ENCODE measurements around the gene TSFM.

Gene TSFM

GRCh38 chr12:57845478-57846284 lies 63.1 kb downstream of the TSFM start:
- no peaks in the 10 kb centered on the region for H3K27me3 ChIP-seq (ENCODE audit: insufficient read depth, low read length)
- peaks cover 4% of the 10 kb centered on the region for H3K36me3 ChIP-seq (ENCODE audit: insufficient read depth, low read length)
- peak overlapping the region; percentile 93 for H3K4me3 ChIP-seq (ENCODE audit: low read length)
- H2AFZ ChIP-seq (ENCODE audit: low read depth, low read length), result peak overlapping the region; percentile 19
- H3K9me3 ChIP-seq (ENCODE audit: low read length), result no peaks in the 10 kb centered on the region
- H3K4me1 ChIP-seq (ENCODE audit: insufficient read depth, low read length), result peaks cover 41% of the 10 kb centered on the region

- no peaks in the 10 kb centered on the region for H3K27me3 ChIP-seq (ENCODE audit: insufficient read depth, low read length)
- H3K9me3 ChIP-seq (ENCODE audit: low read length), result no peaks in the 10 kb centered on the region
- peaks cover 40% of the 10 kb centered on the region for H3K4me1 ChIP-seq (ENCODE audit: insufficient read depth, low read length)
- peaks cover 4% of the 10 kb centered on the region for H3K36me3 ChIP-seq (ENCODE audit: insufficient read depth, low read length)
- peak overlapping the region; percentile 93 for H3K4me3 ChIP-seq (ENCODE audit: low read length)
- H2AFZ ChIP-seq (ENCODE audit: low read depth, low read length), result peak overlapping the region; percentile 19
These were observed 63.6 kb downstream of the TSFM start for GRCh38 chr12:57846285-57846576.

GRCh38 chr12:57846577-57847319 lies 64.2 kb downstream of the TSFM start, which contains the start of gene CTDSP2:
Gene CTDSP2 (minus strand): TSS chr12:57846729. CDS start chr12:57846435, 294 bp downstream.
- H2AFZ ChIP-seq (ENCODE audit: low read depth, low read length), result peak within 1 kb of the TSS; percentile 19
- H3K27me3 ChIP-seq (ENCODE audit: insufficient read depth, low read length), result no peaks in the 10 kb centered on the region
- H3K4me1 ChIP-seq (ENCODE audit: insufficient read depth, low read length), result peaks cover 40% of the 10 kb centered on the region
- no peaks in the 10 kb centered on the region for H3K9me3 ChIP-seq (ENCODE audit: low read length)
- H3K36me3 ChIP-seq (ENCODE audit: insufficient read depth, low read length), result peaks cover 4% of the 10 kb centered on the region
- peak within 1 kb of the TSS; percentile 93 for H3K4me3 ChIP-seq (ENCODE audit: low read length)
